Stimulated activated CD8-positive, alpha-beta memory T cell treated with anti-CD3 and anti-CD28 coated beads, Interleukin-7, amount 100 ng/mL, for 48 hours (primary cell): ENCODE measurements around the gene PRR12.

Experiments
- DNase-seq, 2 donors: peaks; one replicate each; pipeline ENCODE4 v3.0.0-alpha.2; 2020; ENCODE audit warnings: low read depth in 1 of 2; ENCODE audit errors: extremely low read depth in 1 of 2

PRR12 gene

DNA sequence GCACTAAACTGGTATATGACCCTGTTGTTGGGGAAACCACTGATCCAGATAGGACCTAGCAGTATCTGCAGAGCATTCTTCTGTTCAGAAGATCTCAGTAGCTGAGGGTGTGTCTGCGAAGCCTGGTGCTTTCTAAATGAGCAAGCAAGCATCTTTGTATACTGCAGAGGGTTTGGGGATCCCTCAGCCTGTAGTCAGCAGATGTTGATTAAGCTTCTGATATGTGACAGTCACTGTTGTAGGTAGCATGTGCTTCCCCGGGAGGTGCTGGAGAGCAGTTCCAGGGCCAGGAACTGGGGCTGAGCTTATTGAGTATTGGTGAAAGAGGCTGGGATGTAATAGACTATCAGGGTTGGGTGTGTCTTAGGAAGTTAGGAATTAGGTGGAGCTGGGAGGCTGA, 52.5 kb downstream of the PRR12 start:
- DNase-seq, result no peak

DNA sequence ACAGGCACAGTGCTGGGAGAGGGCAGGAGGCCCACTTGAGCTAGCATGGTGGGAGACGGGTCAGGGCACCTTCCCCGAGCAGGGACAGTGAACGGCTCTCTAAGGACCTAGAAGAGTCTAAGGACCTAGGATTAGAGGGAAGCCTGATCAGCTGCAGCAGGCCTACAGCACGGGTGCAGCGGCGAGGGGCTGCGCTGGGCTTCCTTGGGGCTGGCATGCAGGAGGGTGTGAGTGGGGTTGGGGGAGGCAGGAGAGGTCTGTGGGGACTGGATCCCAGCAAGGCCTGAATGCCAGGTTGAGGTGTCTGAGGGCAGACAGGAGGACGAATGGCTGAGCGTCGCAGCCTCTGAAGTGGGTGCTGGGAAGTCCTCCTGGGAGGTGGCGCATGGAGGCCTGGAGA, 54.6 kb downstream of the PRR12 start:
- DNase-seq, result no peak

DNA sequence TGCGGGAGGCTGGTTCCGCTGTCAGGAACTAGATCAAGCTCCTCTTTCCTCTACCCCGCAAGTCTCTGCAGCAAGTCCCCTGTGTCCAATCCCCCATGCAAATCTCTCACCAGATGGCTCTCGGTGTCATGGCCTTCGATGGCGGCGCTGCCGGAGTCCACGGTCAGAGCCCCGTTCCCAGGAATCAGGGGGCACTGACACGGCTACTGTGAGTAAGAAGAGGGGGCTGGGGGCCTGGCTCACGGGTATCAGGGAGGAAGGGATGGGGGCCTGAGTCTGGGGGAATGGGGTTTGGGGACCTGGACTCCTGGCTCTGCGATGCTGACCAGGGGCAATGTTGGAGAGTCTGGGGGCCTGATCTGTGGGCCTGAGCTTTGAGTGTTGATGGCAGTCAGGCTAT, 55.0 kb downstream of the PRR12 start:
- DNase-seq, result no peak

DNA sequence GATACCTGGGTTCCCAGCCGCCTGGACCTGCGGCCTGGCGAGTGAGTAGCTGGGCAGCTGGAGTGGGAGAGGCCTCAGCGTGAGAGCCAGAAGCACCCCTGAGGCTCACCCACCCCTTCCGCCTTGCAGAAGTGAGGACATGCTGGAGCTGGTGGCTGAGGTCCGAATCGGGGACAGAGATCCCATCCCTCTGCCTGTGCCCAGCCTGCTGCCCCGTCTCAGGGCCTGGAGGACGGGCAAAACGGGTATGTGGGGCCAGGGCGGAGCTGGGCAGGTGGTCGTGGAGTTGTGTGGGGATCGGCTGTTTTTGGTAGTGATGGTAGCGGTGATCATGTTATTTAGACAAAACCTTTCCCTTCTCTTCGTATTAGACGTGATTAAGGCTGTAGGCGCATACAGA, 55.6 kb downstream of the PRR12 start:
- no peak for DNase-seq

DNA sequence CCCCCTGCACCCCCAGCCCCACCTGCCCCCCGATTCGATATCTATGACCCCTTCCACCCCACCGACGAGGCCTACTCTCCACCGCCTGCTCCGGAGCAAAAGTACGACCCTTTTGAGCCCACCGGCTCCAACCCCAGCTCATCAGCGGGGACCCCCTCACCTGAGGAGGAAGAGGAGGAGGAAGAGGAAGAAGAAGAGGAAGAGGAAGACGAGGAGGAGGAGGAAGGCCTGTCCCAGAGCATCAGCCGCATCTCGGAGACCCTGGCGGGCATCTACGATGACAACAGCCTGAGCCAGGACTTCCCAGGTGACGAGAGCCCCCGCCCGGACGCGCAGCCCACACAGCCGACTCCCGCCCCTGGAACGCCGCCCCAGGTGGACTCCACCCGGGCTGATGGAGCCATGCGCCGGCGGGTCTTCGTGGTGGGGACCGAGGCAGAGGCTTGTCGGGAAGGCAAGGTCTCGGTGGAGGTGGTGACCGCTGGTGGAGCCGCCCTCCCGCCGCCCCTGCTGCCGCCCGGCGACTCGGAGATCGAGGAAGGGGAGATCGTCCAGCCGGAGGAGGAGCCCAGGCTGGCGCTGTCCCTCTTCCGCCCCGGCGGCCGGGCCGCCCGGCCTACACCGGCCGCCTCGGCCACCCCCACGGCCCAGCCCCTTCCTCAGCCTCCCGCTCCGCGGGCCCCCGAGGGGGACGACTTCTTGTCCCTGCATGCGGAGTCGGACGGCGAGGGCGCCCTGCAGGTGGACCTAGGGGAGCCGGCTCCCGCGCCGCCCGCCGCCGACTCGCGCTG, 60.2 kb downstream of the PRR12 start:
- no peak for DNase-seq

DNA sequence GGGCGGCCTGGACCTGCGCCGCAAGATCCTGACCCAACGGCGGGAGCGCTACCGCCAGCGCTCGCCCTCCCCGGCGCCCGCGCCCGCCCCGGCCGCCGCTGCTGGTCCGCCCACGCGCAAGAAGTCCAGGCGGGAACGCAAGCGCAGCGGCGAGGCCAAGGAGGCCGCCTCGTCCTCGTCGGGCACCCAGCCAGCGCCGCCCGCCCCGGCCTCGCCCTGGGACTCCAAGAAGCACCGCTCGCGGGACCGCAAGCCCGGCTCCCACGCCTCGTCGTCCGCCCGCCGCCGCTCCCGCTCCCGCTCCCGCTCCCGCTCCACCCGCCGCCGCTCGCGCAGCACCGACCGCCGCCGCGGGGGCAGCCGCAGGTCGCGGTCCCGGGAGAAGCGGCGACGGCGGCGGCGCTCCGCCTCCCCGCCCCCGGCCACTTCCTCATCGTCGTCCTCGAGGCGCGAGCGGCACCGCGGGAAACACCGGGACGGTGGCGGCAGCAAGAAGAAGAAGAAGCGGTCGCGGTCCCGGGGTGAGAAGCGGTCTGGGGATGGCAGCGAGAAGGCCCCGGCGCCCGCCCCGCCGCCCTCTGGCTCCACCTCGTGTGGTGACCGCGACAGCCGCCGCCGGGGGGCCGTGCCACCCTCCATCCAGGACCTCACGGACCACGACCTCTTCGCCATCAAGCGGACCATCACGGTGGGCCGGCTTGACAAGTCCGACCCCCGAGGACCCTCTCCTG, 61.0 kb downstream of the PRR12 start:
- DNase-seq, result no peak

DNA sequence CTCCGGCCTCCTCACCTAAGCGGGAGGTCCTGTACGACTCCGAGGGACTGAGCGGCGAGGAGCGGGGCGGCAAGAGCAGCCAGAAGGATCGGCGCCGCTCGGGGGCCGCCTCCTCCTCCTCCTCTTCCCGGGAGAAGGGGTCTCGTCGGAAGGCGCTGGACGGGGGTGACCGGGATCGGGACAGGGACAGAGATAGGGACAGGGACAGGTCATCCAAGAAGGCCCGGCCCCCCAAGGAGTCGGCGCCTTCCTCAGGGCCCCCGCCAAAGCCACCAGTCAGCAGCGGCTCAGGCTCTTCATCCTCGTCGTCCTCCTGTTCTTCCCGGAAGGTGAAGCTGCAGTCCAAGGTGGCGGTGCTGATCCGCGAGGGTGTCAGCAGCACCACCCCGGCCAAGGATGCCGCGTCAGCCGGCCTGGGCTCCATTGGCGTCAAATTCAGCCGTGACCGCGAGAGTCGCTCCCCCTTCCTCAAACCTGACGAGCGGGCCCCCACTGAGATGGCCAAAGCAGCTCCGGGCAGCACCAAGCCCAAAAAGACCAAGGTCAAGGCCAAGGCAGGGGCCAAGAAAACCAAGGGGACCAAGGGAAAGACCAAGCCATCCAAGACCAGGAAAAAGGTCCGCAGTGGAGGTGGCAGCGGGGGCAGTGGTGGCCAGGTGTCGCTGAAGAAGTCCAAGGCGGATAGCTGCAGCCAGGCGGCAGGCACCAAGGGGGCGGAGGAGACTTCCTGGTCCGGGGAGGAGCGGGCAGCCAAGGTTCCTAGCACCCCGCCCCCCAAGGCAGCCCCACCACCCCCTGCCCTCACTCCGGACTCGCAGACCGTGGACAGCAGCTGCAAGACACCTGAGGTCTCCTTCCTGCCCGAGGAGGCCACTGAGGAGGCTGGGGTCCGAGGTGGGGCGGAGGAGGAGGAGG, 61.8 kb downstream of the PRR12 start:
- DNase-seq, result no peak

DNA sequence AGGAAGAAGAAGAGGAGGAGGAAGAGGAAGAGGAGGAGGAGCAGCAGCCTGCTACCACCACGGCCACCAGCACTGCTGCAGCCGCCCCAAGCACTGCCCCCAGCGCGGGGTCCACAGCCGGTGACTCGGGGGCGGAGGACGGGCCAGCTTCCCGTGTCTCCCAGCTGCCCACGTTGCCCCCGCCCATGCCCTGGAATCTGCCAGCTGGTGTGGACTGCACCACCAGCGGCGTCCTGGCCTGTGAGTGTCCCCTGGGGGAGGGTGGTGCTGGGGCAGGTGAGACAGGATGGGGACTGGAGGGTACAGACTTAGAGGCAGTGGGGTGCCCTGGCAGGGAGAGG, 62.5 kb downstream of the PRR12 start:
- DNase-seq, result no peak

DNA sequence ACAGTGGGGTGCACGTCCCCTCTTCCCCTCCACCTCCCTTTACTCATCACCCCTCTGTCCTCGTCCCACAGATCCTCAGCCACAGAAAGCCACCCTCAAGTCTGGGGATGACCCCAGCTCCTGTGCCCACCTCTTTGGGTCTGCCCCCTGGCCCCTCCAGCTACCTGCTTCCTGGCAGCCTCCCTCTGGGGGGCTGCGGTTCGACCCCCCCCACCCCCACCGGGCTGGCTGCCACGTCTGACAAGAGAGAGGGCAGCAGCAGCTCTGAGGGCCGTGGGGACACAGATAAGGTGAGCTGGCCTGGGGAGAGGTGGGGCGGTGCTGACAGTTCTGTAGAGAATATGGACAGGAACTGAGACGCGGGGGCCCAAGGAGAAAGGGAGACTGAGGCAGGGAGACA, 63.6 kb downstream of the PRR12 start:
- no peak for DNase-seq

DNA sequence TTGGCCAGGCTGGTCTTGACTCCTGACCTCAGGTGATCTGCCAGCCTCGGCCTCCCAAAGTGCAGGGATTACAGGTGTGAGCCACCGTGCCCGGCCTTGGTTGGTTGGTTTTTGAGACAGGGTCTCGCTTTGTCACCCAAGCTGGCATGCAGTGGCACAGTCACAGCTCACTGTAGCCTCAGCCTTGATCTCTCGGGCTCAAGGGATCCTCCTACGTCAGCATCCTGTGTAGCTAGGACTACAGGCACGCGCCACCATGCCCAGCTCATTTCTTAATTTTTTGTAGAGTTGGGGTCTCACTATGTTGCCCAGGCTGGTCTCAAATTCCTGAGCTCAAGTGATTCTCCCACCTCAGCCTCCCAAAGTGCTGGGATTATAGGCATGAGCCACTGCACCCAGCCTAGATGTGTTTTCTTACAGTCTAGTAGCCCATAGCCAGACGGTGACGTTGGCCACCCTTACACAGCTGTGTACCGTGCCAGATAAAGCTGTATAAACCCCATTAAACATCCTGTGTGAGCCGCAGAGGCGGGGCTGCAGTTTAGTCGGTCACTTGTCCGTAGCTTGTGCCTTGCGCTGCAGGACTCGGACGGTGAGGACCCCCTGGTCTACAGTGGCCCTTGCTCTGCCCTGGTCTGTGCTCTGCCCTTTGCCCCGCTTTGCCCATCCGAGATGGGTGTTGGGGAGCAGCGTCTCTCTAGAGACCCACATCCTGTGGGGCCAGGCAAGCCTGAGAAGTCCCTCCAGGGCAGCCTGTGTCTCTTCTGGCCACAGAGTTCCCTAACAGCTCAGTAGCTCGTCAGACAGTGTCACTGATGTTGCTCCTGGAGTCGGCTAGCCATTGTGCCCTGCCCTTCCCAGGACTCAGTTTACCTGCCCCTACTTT, 64.8 kb downstream of the PRR12 start:
- no peak for DNase-seq

DNA sequence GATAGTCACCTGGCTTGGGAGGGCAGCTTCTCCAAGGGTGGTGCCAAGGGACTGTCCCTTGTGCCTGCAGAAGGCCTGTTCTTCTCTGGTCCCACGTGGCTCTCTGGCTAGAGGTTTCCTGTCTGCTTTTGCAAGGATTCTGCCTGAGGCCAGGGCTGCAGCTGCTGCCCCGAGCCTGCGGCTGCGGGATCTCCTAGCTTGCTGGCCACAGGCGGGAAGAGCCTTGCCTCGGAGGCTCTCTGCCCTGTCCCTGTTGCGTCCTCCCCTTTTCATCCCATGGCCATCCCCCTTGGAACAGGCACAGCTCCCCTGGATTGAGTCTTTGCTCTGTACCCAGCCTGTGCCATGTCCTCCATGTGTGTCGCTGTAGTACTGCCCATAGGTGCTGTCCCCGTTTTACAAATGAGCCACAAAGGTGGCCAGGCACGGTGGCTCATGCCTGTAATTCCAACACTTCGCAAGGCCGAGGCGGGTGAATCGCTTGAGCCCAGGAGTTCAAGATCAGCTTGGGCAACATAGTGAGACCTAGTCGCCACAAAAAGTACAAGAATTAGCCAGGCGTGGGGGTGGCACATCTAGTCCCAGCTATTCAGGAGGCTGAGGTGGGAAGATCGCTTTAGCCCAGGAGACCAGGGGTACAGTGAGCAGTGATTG, 65.6 kb downstream of the PRR12 start:
- no peak for DNase-seq

DNA sequence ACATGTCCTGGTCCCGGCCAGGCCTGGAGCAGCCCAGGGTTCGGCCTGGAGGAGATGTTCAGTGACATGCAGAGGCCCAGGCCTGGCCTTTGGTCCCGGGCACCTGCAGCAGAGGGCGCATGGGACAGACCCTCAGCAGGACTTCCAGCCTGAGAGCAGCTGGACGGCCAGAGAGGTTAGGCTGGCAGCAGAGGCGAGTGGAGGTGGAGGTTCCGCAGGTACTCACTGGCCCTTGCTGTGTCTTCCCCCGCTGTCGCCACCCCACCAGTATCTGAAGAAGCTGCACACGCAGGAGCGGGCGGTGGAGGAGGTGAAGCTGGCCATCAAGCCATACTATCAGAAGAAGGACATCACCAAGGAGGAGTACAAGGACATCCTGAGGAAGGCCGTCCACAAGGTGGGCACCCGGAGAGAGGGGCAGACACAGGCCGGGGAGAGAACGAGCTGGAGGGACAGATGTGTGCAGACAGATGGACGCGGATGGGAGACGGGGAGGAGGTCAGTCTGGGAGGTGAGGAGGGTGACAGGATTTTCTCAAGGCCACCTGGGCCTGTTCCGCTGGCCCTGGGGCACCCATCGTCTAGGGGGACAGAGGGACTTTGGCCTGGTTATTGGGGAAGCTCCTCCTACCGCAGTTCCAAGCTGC, 66.6 kb downstream of the PRR12 start:
- no peak for DNase-seq

DNA sequence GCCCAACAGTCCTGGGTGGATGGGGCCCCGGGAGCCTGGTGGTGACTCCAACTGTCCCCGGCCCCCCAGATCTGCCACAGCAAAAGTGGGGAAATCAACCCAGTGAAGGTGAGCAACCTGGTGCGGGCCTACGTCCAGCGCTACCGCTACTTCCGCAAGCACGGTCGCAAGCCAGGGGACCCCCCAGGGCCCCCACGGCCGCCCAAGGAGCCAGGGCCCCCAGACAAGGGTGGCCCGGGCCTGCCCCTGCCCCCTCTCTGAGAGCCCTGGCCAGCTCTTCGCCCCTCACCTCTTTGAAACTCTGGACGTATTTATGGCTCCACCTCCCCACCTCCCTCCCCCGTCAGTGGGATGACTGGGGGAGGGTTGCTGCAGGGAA, 67.1 kb downstream of the PRR12 start:
- no peak for DNase-seq

DNA sequence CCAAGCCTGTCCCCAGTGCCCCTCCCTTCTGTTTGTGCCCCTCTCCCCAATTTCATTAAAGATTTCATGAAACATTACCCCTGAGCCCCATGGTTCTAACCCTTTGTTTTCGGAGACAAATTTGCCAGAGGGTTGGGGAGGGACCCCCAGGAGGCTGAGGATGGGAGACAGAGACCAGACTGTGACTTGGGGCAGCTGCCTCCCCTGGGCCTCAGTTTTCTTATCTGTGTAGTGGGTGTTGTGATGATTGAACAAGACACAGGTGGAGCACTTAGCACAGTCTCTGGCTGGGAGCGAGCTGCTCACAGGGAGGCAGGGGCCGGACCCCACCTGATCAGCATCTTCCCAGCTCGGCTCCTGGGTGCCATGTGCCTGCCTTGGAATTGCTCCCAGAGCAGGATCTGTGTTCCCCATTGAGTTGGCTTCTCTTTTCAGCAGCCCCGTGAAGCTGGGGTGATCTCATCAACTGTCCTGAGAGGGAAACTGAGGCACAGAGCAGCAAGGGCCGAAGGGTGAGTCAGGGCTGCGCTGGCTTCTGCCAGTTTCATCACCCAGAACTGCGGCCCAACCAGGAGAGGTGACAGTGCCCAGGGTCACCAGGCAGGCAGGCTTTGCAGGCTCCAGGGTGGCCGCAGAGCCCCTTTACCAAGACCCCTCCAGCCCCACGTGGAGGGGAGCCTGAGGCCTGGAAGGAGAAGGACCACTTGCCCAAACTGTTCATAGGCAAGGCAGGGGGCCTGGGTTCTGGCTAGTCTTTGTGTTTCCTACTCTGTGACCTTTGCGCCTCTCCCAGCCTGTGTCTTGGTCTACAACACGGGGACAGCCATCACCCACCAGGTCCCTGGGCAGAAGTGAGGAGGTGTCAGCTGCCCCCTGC, 67.8 kb downstream of the PRR12 start:
- DNase-seq, result no peak

DNA sequence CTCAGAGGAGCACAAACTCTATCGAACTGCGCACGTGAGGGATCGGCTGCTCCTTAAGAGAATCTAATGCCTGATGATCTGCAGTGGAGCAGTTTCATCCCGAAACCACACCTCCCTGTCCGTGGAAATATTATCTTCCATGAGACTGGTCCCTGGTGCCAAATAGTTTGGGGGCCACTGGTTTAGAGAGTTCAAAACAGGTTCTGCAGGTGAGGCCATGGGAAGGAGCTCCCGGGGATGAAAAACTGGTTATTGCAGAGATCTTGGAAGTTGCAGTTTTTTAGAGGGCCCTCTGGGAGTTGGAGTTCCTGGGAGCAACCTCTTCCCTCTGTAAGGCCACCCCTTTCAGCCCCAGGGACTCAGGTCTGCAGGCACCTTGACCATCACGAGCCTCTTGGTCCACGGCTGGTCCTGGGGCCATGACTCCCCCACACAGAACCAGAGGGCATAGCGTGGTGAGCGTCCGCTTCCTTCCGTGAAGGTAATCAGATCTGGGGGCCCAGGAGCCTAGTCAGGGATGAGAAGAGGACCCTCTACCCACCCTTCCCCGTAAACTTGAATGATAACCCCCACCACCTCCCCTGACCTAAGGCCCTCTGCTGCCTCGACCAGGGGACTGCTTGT, 69.5 kb downstream of the PRR12 start:
- DNase-seq, result no peak

DNA sequence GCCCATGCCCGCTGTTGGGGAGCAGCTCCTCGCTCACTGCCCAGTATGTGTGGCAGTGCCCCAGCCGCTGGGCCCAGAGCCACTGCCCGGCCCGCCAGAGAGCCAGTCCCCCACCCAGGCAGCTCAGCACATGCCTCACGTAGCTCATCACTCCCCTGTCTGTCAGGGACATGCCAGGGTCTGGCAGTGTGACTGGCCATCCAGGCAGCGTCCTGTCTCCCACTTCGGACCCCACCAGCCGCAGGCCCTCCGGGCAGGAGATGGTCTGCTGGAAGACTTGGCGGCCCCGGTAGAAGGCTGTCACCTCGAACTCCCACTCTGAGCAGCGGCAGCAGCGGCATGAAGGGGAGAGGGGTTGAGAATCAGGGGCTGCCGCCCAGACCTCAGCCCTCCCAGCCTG, 71.0 kb downstream of the PRR12 start:
- no peak for DNase-seq

DNA sequence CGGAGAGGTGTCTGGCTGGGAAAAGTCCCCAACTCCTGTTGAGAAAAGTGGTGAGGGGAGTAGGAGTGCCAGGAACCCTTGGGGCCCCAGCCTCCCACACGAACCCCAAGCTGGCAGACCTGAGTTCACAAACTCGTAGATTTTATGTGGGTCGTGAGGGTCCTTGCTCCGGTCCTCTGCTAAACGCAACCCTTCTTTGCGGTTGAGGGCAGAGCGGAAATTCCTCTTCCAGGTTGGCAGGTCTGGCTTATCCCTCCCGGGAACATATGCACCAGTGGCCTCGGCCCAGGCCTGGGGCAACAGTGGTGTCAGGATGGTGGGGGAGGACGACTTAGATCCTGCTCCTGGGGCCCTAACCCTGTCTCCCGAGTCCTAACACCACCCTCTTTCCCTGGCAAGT, 72.2 kb downstream of the PRR12 start:
- DNase-seq, result no peak
